GM12891 (cell line): ENCODE data around the gene CFAP206.

Source experiments
- DNase-seq: peaks from one replicate; pipeline ENCODE4 v3.0.0; 2011; ENCODE audit warnings: low spot score; ENCODE audit not compliant: insufficient read length
- FAIRE-seq: peaks from 2 replicates; lab custom pipeline; 2011; peaks lifted over from hg19 to GRCh38; lab: Jason Lieb, UNC
- PAX5 ChIP-seq: IDR thresholded peaks from 2 replicates; pipeline ENCODE4 v1.6.1; 2011; ENCODE audit warnings: low read length, moderate library complexity, mild to moderate bottlenecking; ENCODE audit not compliant: insufficient read depth, severe bottlenecking
- POLR2A ChIP-seq: IDR thresholded peaks from 2 replicates; pipeline ENCODE4 v1.6.1; 2011; ENCODE audit warnings: low read depth, low read length, control low read depth
- POLR2AphosphoS5 ChIP-seq: IDR thresholded peaks from 2 replicates; pipeline ENCODE4 v1.6.1; 2011; ENCODE audit warnings: low read depth, low read length, control low read depth
- POU2F2 ChIP-seq: IDR thresholded peaks from 2 replicates; pipeline ENCODE4 v1.6.1; 2011; ENCODE audit warnings: low read depth, mild to moderate bottlenecking, control low read depth, low read length, moderate library complexity
- SPI1 ChIP-seq: IDR thresholded peaks from 2 replicates; pipeline ENCODE4 v1.6.1; 2011; ENCODE audit warnings: low read depth, low read length, control low read depth
- TAF1 ChIP-seq: IDR thresholded peaks from 2 replicates; pipeline ENCODE4 v1.6.1; 2011; ENCODE audit warnings: low read depth, low read length, control low read depth

Gene CFAP206

GRCh38 chr6:87421576-87421975, 13.8 kb downstream of the CFAP206 start:
- DNase-seq (no peak), FAIRE-seq (no peak)
- TF ChIP-seq TAF1 = no peak
- no peak for TF ChIP-seq POLR2AphosphoS5
- no peak for TF ChIP-seq PAX5
- TF ChIP-seq SPI1 = no peak
- no peak for TF ChIP-seq POU2F2
- TF ChIP-seq POLR2A = no peak

GRCh38 chr6:87426789-87427188, 19.0 kb downstream of the CFAP206 start:
- TF ChIP-seq POLR2AphosphoS5 (no peak), PAX5 (no peak), POU2F2 (no peak), TAF1 (no peak), POLR2A (no peak), SPI1 (no peak)
- DNase-seq (no peak), FAIRE-seq (no peak)

GRCh38 chr6:87430499-87430898, 22.7 kb downstream of the CFAP206 start:
- FAIRE-seq (no peak), DNase-seq (no peak)
- TF ChIP-seq POU2F2 (no peak), SPI1 (no peak), POLR2A (no peak), TAF1 (no peak), POLR2AphosphoS5 (no peak), PAX5 (no peak)

- no peak for TF ChIP-seq PAX5
- TF ChIP-seq POLR2A = no peak
- TF ChIP-seq POU2F2 = no peak
- no peak for TF ChIP-seq POLR2AphosphoS5
- TF ChIP-seq TAF1 = no peak
- TF ChIP-seq SPI1 = no peak
- no peak for FAIRE-seq
- no peak for DNase-seq
Measured at GRCh38 chr6:87431263-87431662, 23.5 kb downstream of the CFAP206 start.

- DNase-seq (peak; percentile 7), FAIRE-seq (peak; percentile 92)
- TF ChIP-seq TAF1 = no peak
- no peak for TF ChIP-seq POU2F2
- no peak for TF ChIP-seq PAX5
- no peak for TF ChIP-seq SPI1
- no peak for TF ChIP-seq POLR2A
- TF ChIP-seq POLR2AphosphoS5 = no peak
Measured at GRCh38 chr6:87436435-87436834, 28.7 kb downstream of the CFAP206 start.

- TF ChIP-seq POLR2AphosphoS5 = no peak
- no peak for TF ChIP-seq POU2F2
- TF ChIP-seq SPI1 = no peak
- no peak for TF ChIP-seq PAX5
- TF ChIP-seq TAF1 = no peak
- TF ChIP-seq POLR2A = no peak
- DNase-seq (no peak), FAIRE-seq (no peak)
Measured at GRCh38 chr6:87441711-87442110, 33.9 kb downstream of the CFAP206 start.

- FAIRE-seq = no peak
- no peak for DNase-seq
- TF ChIP-seq POLR2A (no peak), POU2F2 (no peak), PAX5 (no peak), TAF1 (no peak)
Measured at GRCh38 chr6:87444362-87444761, 36.6 kb downstream of the CFAP206 start.

GRCh38 chr6:87465051-87465450, 57.3 kb downstream of the CFAP206 start:
- DNase-seq = no peak
- no peak for FAIRE-seq
- no peak for TF ChIP-seq PAX5
- TF ChIP-seq POLR2A = no peak

- FAIRE-seq = peak; percentile 93
Measured at GRCh38 chr6:87472525-87473418, 65.0 kb downstream of the CFAP206 start, which contains the start of gene SLC35A1. Gene SLC35A1 (plus strand): TSS chr6:87472974. CDS start chr6:87473004, 30 bp downstream.

More at GRCh38 chr6:87472525-87473418, 65.0 kb downstream of the CFAP206 start, which contains the start of gene SLC35A1:
- DNase-seq = peak; percentile 84
- TF ChIP-seq POU2F2 = 0 out of 2 replicates have a peak, but pooled peaks have one; percentile 47
- no peak for TF ChIP-seq PAX5
- TF ChIP-seq TAF1 = peak; percentile 73
- peak; percentile 79 for TF ChIP-seq POLR2AphosphoS5
- no peak; the same call in 1 of the 2 replicates for TF ChIP-seq SPI1
- TF ChIP-seq POLR2A = peak; percentile 80
